Measurements from ENCODE around the gene NFATC1.

- no peak for TF ChIP-seq POLR2AphosphoS5 (IDR thresholded peaks at IDR 0.05)
- TF ChIP-seq CTCF (IDR thresholded peaks at IDR 0.05) = no peak
- TF ChIP-seq EP300 (IDR thresholded peaks at IDR 0.05) = no peak
Measured at GRCh38 chr18:79533591-79533990, 137.9 kb downstream of the NFATC1 start.
